Left ventricle myocardium superior (tissue), 1 donor: ENCODE measurements around the gene RGS14. TPM values are rescaled to one million over a fixed set of nuclear protein-coding genes. Genes with fewer than 3 reads are reported as not detected.
"Not testable (repeated sequence)": the region's sequence is repeated elsewhere in the genome, so short reads cannot be mapped to it uniquely, and the experiment has no call there.

ENCODE experiments used
- ATAC-seq: fragments of 200-7000 bp; cut with Tn5 transposase; one replicate; pipeline ENCODE4 v1.9.1; 2020; ENCODE audit warnings: mild to moderate bottlenecking, moderate library complexity
- DNase-seq: peaks from one replicate; pipeline ENCODE4 v3.0.0-alpha.2; 2020
- intact Hi-C: fragments of 100-400 bp; cut with micrococcal nuclease; formaldehyde crosslinking; loops from one replicate; pipeline ENCODE4 v1.11.0; 2022
- total RNA-seq: library from RNA; stranded (reverse); fragmentation: NEBNext Ultra II Directional; extraction: Animal tissue kit (Norgen Biotek cat#: 25700); gene quantifications from one replicate; pipeline ENCODE4 v1.2.1, GENCODE V29; 2021
- donor health status: DM: no; HTN: yes; CAD: no; lungs with severe emphysema.

Gene RGS14
- total RNA-seq, 1 donor from 2014 or later = 2.0 TPM

GRCh38 chr5:177409043-177409801 is 51.5 kb downstream of the RGS14 start, which contains the start of gene F12:
Gene F12 (minus strand): TSS chr5:177409564. CDS start chr5:177409527, 37 bp downstream.
- ATAC-seq (no peak), DNase-seq (no peak)
- intact Hi-C loops = no loop called here

- DNase-seq (no peak), ATAC-seq (no peak)
- intact Hi-C loops = no loop called here
Observed at GRCh38 chr5:177410575-177410974, 52.9 kb downstream of the RGS14 start.

GRCh38 chr5:177412603-177413233 is 55.0 kb downstream of the RGS14 start:
- no peak for DNase-seq
- ATAC-seq = no peak
- intact Hi-C loops = no loop called here

GRCh38 chr5:177414481-177414880 is 56.8 kb downstream of the RGS14 start:
- intact Hi-C loops = no loop called here
- DNase-seq (no peak), ATAC-seq (no peak)

- ATAC-seq, intact Hi-C loops, DNase-seq: not testable (repeated sequence)
Observed at GRCh38 chr5:177417081-177417480, 59.4 kb downstream of the RGS14 start.

- ATAC-seq (no peak), DNase-seq (no peak)
- intact Hi-C loops = no loop called here
Observed at GRCh38 chr5:177419046-177419445, 61.3 kb downstream of the RGS14 start.

GRCh38 chr5:177420472-177420871 is 62.7 kb downstream of the RGS14 start:
- DNase-seq, intact Hi-C loops, ATAC-seq: not testable (repeated sequence)

GRCh38 chr5:177421062-177421798 is 63.5 kb downstream of the RGS14 start:
- ATAC-seq (no peak), DNase-seq (no peak)
- intact Hi-C loops = no loop called here

Other genes starting within 250 kb of the RGS14 start
- gene NSD1, start 224.2 kb upstream of the RGS14 start, total RNA-seq = 38.5 TPM
- gene RAB24, start 54.2 kb upstream of the RGS14 start, total RNA-seq = 21.6 TPM
- gene PRELID1, start 54.1 kb upstream of the RGS14 start, total RNA-seq = 35.2 TPM
- gene MXD3, start 46.0 kb upstream of the RGS14 start, total RNA-seq = 1.7 TPM
- gene LMAN2, start 6.3 kb upstream of the RGS14 start, total RNA-seq = 61.2 TPM
- not detected for gene SLC34A1, start 26.5 kb downstream of the RGS14 start, total RNA-seq
- gene PFN3, start 42.7 kb downstream of the RGS14 start, total RNA-seq = not detected
- not detected for gene F12, start 51.6 kb downstream of the RGS14 start, total RNA-seq
- gene GRK6, start 68.8 kb downstream of the RGS14 start, total RNA-seq = 17.6 TPM
- 0.40 TPM for gene PRR7, start 88.9 kb downstream of the RGS14 start, total RNA-seq
- 22.4 TPM for gene DBN1, start 115.7 kb downstream of the RGS14 start, total RNA-seq
- 35.1 TPM for gene PDLIM7, start 139.7 kb downstream of the RGS14 start, total RNA-seq
- gene DOK3, start 151.9 kb downstream of the RGS14 start, total RNA-seq = 3.4 TPM
- 29.8 TPM for gene DDX41, start 159.0 kb downstream of the RGS14 start, total RNA-seq
- 26.4 TPM for gene FAM193B, start 196.6 kb downstream of the RGS14 start, total RNA-seq
- gene TMED9, start 234.3 kb downstream of the RGS14 start, total RNA-seq = 63.9 TPM
- gene B4GALT7, start 242.2 kb downstream of the RGS14 start, total RNA-seq = 15.4 TPM